HepG2 (cell line): ENCODE measurements around the gene RPL27A. TPM values are rescaled to one million over a fixed set of nuclear protein-coding genes. Genes with fewer than 3 reads are reported as not detected.

Source experiments
- ATAC-seq: fragments of 200-7000 bp; cut with Tn5 transposase; 3 replicates; pipeline ENCODE4 v1.9.1; 2020; ENCODE audit warnings: mild to moderate bottlenecking, moderate library complexity
- BruUV-seq: library from RNA; stranded (reverse); fragments of 400-500 nt; replicated peaks from 2 replicates; lab custom pipeline; 2021; lab: Mats Ljungman, UMichigan
- CTCF ChIA-PET: fragments of 300-600 bp; formaldehyde crosslinking; extraction: SDS; loops from one replicate; lab custom pipeline; 2021; ENCODE audit warnings: low total read pairs, inconsistent platforms, low intra/inter-chr PET ratio; lab: Yijun Ruan, JAX
- POLR2A ChIA-PET: fragments of 350-600 bp; sonication (Branson Sonifier 250); formaldehyde crosslinking; loops from one replicate; lab custom pipeline; 2020; ENCODE audit warnings: antibody characterized with exemption, inconsistent platforms; lab: Yijun Ruan, JAX
- DNase-seq: peaks from one replicate; pipeline ENCODE4 v3.0.0-alpha.2; 2015; ENCODE audit warnings: low spot score
- FAIRE-seq: peaks from 3 replicates; lab custom pipeline; 2011; peaks lifted over from hg19 to GRCh38; lab: Jason Lieb, UNC
- H2AFZ ChIP-seq: one replicate; pipeline ENCODE4 v1.6.1; 2011; ENCODE audit warnings: low read length, inconsistent platforms
- H3K27ac ChIP-seq: fragments of 300-600 bp; 3 replicates; pipeline ENCODE4 v1.8.0; 2011; ENCODE audit warnings: mixed run types, mild to moderate bottlenecking, mixed read lengths, low read length, inconsistent platforms; ENCODE audit not compliant: insufficient read depth; ENCODE audit errors: extremely low read length
- H3K27me3 ChIP-seq, 2 experiments: fragments of 200-600 bp in 1 of 2; 2 replicates in 1 of 2; 3 replicates in 1 of 2; pipeline versions ENCODE4 v1.6.0 to v1.8.0; 2011; ENCODE audit warnings: low read length in 2 of 2, mild to moderate bottlenecking in 2 of 2, moderate library complexity in 2 of 2, inconsistent platforms in 1 of 2; ENCODE audit not compliant: insufficient read depth in 2 of 2, control insufficient read depth in 1 of 2
- H3K36me3 ChIP-seq, 2 experiments: fragments of 200-600 bp in 1 of 2; replicated peaks in 1 of 2; 2 replicates in 1 of 2; 3 replicates in 1 of 2; pipeline versions ENCODE4 v1.5.1 to v1.8.0; 2011; ENCODE audit warnings: low read length in 2 of 2, inconsistent platforms in 1 of 2; ENCODE audit not compliant: insufficient read depth in 2 of 2, control insufficient read depth in 1 of 2
- H3K4me1 ChIP-seq: 2 replicates; pipeline ENCODE4 v1.5.1; 2012; ENCODE audit warnings: low read length, inconsistent platforms; ENCODE audit not compliant: insufficient read depth
- H3K4me2 ChIP-seq: 2 replicates; pipeline ENCODE4 v1.6.0; 2011; ENCODE audit warnings: low read depth, low read length, inconsistent platforms
- H3K4me3 ChIP-seq, 3 experiments: fragments of 200-600 bp in 1 of 3; sonication (generic), shearing (Covaris generic) in 1 of 3; replicated peaks in 1 of 3; 2 replicates each; pipeline ENCODE4 v1.5.1; 2011 to 2016; ENCODE audit warnings: low read length in 3 of 3, inconsistent platforms in 2 of 3, low read depth in 2 of 3, mild to moderate bottlenecking in 2 of 3, control low read depth in 1 of 3, mixed read lengths in 1 of 3; ENCODE audit not compliant: insufficient read depth in 1 of 3
- H3K79me2 ChIP-seq: one replicate; pipeline ENCODE4 v1.6.1; 2011; ENCODE audit warnings: low read length, inconsistent platforms; ENCODE audit not compliant: insufficient read depth
- H3K9ac ChIP-seq: 2 replicates; pipeline ENCODE4 v1.6.0; 2011; ENCODE audit warnings: mild to moderate bottlenecking, low read depth, low read length, inconsistent platforms; ENCODE audit not compliant: insufficient read depth
- H3K9me3 ChIP-seq: 2 replicates; pipeline ENCODE4 v1.5.1; 2012; ENCODE audit warnings: mild to moderate bottlenecking, low read length
- H4K20me1 ChIP-seq: 2 replicates; pipeline ENCODE4 v1.6.0; 2011; ENCODE audit warnings: inconsistent platforms, mild to moderate bottlenecking, low read length, moderate library complexity; ENCODE audit not compliant: insufficient read depth
- EHMT2 ChIP-seq: fragments of 200-600 bp; sonication (generic); IDR thresholded peaks from 2 replicates; pipeline ENCODE4 v1.7.0; 2017; ENCODE audit warnings: antibody characterized with exemption, low read depth, low read length, borderline replicate concordance
- ETS1 ChIP-seq: sonication (generic); formaldehyde crosslinking; IDR thresholded peaks from 2 replicates; pipeline ENCODE4 v1.4.0; 2020; ENCODE audit warnings: missing genetic modification reagents
- EZH2 ChIP-seq: conservative IDR thresholded peaks from 2 replicates; pipeline ENCODE4 v1.6.1; 2012; ENCODE audit warnings: mild to moderate bottlenecking, low read depth, low read length, moderate library complexity
- FOXJ3 ChIP-seq: sonication (generic); formaldehyde crosslinking; IDR thresholded peaks from 2 replicates; pipeline ENCODE4 v1.4.0; 2020; ENCODE audit warnings: missing genetic modification reagents, mild to moderate bottlenecking, borderline replicate concordance
- MZF1 ChIP-seq: sonication (generic); formaldehyde crosslinking; IDR thresholded peaks from 2 replicates; pipeline ENCODE4 v1.8.1; 2023; ENCODE audit warnings: mild to moderate bottlenecking, missing genetic modification reagents, borderline replicate concordance
- NR2F6 ChIP-seq, 2 experiments: IDR thresholded peaks; 2 replicates each; pipeline ENCODE4 v1.6.1; 2016; ENCODE audit warnings: antibody characterized with exemption in 1 of 2, mild to moderate bottlenecking in 1 of 2
- PLSCR1 ChIP-seq: sonication (generic); formaldehyde crosslinking; IDR thresholded peaks from 2 replicates; pipeline ENCODE4 v1.5.0; 2020; ENCODE audit warnings: missing genetic modification reagents, mild to moderate bottlenecking, borderline replicate concordance
- SIN3A ChIP-seq: IDR thresholded peaks from 2 replicates; pipeline ENCODE4 v1.6.1; 2011; ENCODE audit warnings: low read depth, mild to moderate bottlenecking, control low read depth, low read length, borderline replicate concordance
- TBX2 ChIP-seq: sonication (generic); formaldehyde crosslinking; IDR thresholded peaks from 2 replicates; pipeline ENCODE4 v1.5.0; 2020; ENCODE audit warnings: missing genetic modification reagents, mild to moderate bottlenecking, borderline replicate concordance
- TFE3 ChIP-seq: IDR thresholded peaks from 2 replicates; pipeline ENCODE4 v1.6.1; 2016
- ZNF484 ChIP-seq: sonication (generic); formaldehyde crosslinking; IDR thresholded peaks from 2 replicates; pipeline ENCODE4 v1.5.1; 2020; ENCODE audit warnings: mild to moderate bottlenecking, low read depth, missing genetic modification reagents, borderline replicate concordance
- ZNF530 ChIP-seq: sonication (generic); formaldehyde crosslinking; IDR thresholded peaks from 2 replicates; pipeline ENCODE4 v1.5.0; 2020; ENCODE audit warnings: low read depth, mild to moderate bottlenecking, missing genetic modification reagents
- ZNF737 ChIP-seq: sonication (generic); formaldehyde crosslinking; IDR thresholded peaks from 2 replicates; pipeline ENCODE4 v1.5.0; 2020; ENCODE audit warnings: missing genetic modification reagents, mild to moderate bottlenecking, borderline replicate concordance
- ZNF747 ChIP-seq: sonication (generic); formaldehyde crosslinking; IDR thresholded peaks from 2 replicates; pipeline ENCODE4 v1.8.1; 2023; ENCODE audit warnings: missing genetic modification reagents, mild to moderate bottlenecking, borderline replicate concordance
- WGBS: methylation state at CpG from one replicate; pipeline ENCODE4 v1.1.6; 2017; ENCODE audit warnings: low lambda C conversion rate; 5-methylcytosine and 5-hydroxymethylcytosine counted together
- in situ Hi-C: cut with HindIII; loops from 2 replicates; pipeline ENCODE4 v1.10.0; 2017; ENCODE audit warnings: low pct_unique_long_range_greater_than_20kb; ENCODE audit not compliant: extremely low pct_ligation_motif_present
- intact Hi-C: fragments of 100-400 bp; cut with micrococcal nuclease; formaldehyde crosslinking; loops from one replicate; pipeline ENCODE4 v1.10.0; 2022; ENCODE audit not compliant: unreplicated experiment
- polyA plus RNA-seq, 8 experiments: library from polyadenylated mRNA; depleted of rRNA in 3 of 8; stranded (reverse) in 7 of 8; unstranded in 1 of 8; fragments of >200 nt; fragmentation: Illumina TruSeq in 4 of 8; extraction: Trizol in 4 of 8; gene quantifications; 2 replicates each; pipeline versions ENCODE4 v1.2.1 to v1.2.3, GENCODE V29; 2011 to 2016; ENCODE audit warnings: low read depth in 4 of 8, missing spikeins in 1 of 8, mixed read lengths in 1 of 8; ENCODE audit not compliant: insufficient read depth in 1 of 8
- total RNA-seq, 5 experiments: library from RNA; depleted of rRNA; stranded (reverse); fragments of >200 nt; fragmentation: Illumina TruSeq; extraction: Trizol; gene quantifications; 2 replicates each; pipeline ENCODE4 v1.2.3, GENCODE V29; 2016; ENCODE audit warnings: low read depth in 1 of 5
- TF ChIP-seq, protein P1 (sequence below): sonication (generic); formaldehyde crosslinking; conservative IDR thresholded peaks from 2 replicates; pipeline ENCODE4 v1.4.0; 2020; ENCODE audit warnings: missing genetic modification reagents

The RPL27A gene
- total and polyA plus RNA-seq, 2 of the 13 experiments (the other 11 are each of a cell fraction or from before 2014, with no cell fraction given), result 1,531 to 2,153 TPM

DNA sequence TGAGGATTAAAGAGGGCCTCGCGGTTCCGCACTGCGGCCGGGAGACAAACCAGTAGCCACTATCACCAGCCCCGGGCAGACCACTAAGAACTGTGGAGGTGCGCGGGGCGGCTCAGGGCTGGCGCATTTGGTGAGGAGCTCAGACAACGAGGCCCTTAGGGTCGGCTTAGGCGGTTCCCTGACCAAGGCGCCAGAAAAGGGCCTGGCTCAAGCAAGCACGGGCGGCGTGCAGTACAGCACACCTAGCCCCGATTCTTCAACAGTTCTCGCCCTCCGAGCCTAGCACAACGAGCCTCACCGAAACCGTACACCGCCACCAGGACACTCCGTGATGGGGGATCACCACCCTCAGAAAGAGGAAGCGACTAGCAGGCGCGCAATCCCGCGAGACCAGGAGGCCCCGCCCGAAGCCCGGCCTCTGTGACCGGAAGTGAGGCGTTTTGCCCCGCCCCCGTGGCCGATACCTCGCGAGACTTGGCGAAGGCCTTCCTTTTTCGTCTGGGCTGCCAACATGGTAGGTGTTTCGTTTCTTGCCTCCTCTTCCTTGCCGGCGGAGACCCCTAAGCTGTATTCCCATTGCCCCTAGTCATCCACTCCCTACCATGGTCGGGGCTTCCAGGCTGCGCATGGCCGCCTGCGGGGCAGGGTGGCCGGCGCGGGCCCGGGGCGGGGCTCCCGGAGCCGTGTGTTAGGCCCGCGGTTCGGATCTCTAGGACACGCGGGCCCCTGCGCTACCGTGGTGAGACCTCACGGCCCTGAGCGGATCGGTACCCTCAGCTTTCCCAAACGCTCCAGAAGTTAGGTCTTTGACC, at the start of gene RPL27A, which contains the start of gene TRIM66 (continued):
- TF ChIP-seq TFE3 (CRISPR knock-in tag) (peak; percentile 58), EHMT2 (no peak), ZNF747 (CRISPR knock-in tag) (peak; percentile 96), SIN3A (peak; percentile 93; the same call in 1 of the 2 replicates), ZNF484 (CRISPR knock-in tag) (0 out of 2 replicates have a peak, but pooled peaks have one; percentile 76), MZF1 (CRISPR knock-in tag) (peak; percentile 92; the same call in 1 of the 2 replicates), ZNF737 (CRISPR knock-in tag) (peak; percentile 50; the same call in 1 of the 2 replicates), NR2F6 (IDR thresholded peaks at IDR 0.05) (no peak), NR2F6 (CRISPR knock-in tag; IDR thresholded peaks at IDR 0.05) (0 out of 2 replicates have a peak, but pooled peaks have one; percentile 9), ZNF530 (CRISPR knock-in tag) (no peak)
- TF ChIP-seq, all 625 proteins: peak for 298

GRCh38 chr11:8634498-8634897, 48.1 kb upstream of the RPL27A start:
- no peak for FAIRE-seq
- Histone ChIP-seq H3K4me1 (no peaks in the 10 kb centered on the region), H3K27ac (no peak overlapping the region), H3K36me3 (peaks cover 14 to 33% of the 10 kb centered on the region in 2 experiments; a peak in 4 of 5 replicates), H3K4me2 (no peak overlapping the region), H3K9me3 (no peaks in the 10 kb centered on the region), H3K79me2 (no peaks in the 10 kb centered on the region), H4K20me1 (no peaks in the 10 kb centered on the region), H3K4me3 (no peak overlapping the region), H3K9ac (no peak overlapping the region), H3K27me3 (no peaks in the 10 kb centered on the region), H2AFZ (no peak overlapping the region)
- in situ Hi-C loops (no loop called here), intact Hi-C loops (no loop called here)
- ChIA-PET POLR2A (no interaction called here), CTCF (no interaction called here)
- no TSS peak for BruUV-seq
- ATAC-seq, result no peak
- 94% methylated on average over 6 of the region's 6 CpGs for WGBS
- DNase-seq, result no peak
- TF ChIP-seq EZH2, result no peak
- no peak for TF ChIP-seq TBX2 (CRISPR knock-in tag)
- TF ChIP-seq, protein P1, sequence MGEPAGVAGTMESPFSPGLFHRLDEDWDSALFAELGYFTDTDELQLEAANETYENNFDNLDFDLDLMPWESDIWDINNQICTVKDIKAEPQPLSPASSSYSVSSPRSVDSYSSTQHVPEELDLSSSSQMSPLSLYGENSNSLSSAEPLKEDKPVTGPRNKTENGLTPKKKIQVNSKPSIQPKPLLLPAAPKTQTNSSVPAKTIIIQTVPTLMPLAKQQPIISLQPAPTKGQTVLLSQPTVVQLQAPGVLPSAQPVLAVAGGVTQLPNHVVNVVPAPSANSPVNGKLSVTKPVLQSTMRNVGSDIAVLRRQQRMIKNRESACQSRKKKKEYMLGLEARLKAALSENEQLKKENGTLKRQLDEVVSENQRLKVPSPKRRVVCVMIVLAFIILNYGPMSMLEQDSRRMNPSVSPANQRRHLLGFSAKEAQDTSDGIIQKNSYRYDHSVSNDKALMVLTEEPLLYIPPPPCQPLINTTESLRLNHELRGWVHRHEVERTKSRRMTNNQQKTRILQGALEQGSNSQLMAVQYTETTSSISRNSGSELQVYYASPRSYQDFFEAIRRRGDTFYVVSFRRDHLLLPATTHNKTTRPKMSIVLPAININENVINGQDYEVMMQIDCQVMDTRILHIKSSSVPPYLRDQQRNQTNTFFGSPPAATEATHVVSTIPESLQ (CRISPR knock-in tag), result no peak
- no peak for TF ChIP-seq FOXJ3 (CRISPR knock-in tag)
- no peak for TF ChIP-seq PLSCR1 (CRISPR knock-in tag)
- TF ChIP-seq ETS1 (CRISPR knock-in tag), result no peak
